OCI-LY1 (cell line): ENCODE data around the gene DGCR2.
A peak's percentile ranks its signal among the peaks of the same experiment; 100 is the strongest.

Source experiments
- H2AFZ ChIP-seq: fragments of 200-600 bp; sonication (generic), shearing (Covaris generic); 2 replicates; pipeline ENCODE4 v1.6.0; 2014; ENCODE audit warnings: antibody characterized with exemption, mild to moderate bottlenecking, low read length
- H3F3A ChIP-seq: fragments of 200-600 bp; sonication (generic), shearing (Covaris generic); 2 replicates; pipeline ENCODE4 v1.6.0; 2014; ENCODE audit warnings: mild to moderate bottlenecking, antibody characterized with exemption, low read length, moderate library complexity; ENCODE audit not compliant: insufficient read depth
- H3K27ac ChIP-seq: fragments of 200-600 bp; sonication (generic); 2 replicates; pipeline ENCODE4 v1.5.1; 2014; ENCODE audit warnings: low read length, mixed run types, mild to moderate bottlenecking, low read depth; ENCODE audit not compliant: poor library complexity, severe bottlenecking
- H3K27me3 ChIP-seq: fragments of 200-600 bp; sonication (generic); 2 replicates; pipeline ENCODE4 v1.6.0; 2014; ENCODE audit warnings: antibody characterized with exemption, mild to moderate bottlenecking, low read length, moderate library complexity; ENCODE audit not compliant: insufficient read depth
- H3K36me3 ChIP-seq: fragments of 200-600 bp; sonication (generic); 2 replicates; pipeline ENCODE4 v1.6.1; 2014; ENCODE audit warnings: mild to moderate bottlenecking, antibody characterized with exemption, low read length, moderate library complexity, mixed read lengths; ENCODE audit not compliant: insufficient read depth
- H3K4me1 ChIP-seq: fragments of 200-600 bp; sonication (generic); 2 replicates; pipeline ENCODE4 v1.5.1; 2014; ENCODE audit warnings: mild to moderate bottlenecking, low read length, moderate library complexity; ENCODE audit not compliant: insufficient read depth, severe bottlenecking
- H3K4me2 ChIP-seq: fragments of 200-600 bp; sonication (generic), shearing (Covaris generic); 2 replicates; pipeline ENCODE4 v1.6.1; 2014; ENCODE audit warnings: low read length
- H3K4me3 ChIP-seq: fragments of 200-600 bp; sonication (generic); 2 replicates; pipeline ENCODE4 v1.5.1; 2014; ENCODE audit warnings: low read length, low read depth, mild to moderate bottlenecking, mixed read lengths; ENCODE audit not compliant: poor library complexity, severe bottlenecking
- H3K79me2 ChIP-seq: fragments of 200-600 bp; shearing (Covaris generic); 2 replicates; pipeline ENCODE4 v1.6.1; 2016; ENCODE audit warnings: mixed run types, low read length, mixed read lengths; ENCODE audit not compliant: insufficient read depth
- H3K9ac ChIP-seq: fragments of 200-600 bp; sonication (generic), shearing (Covaris generic); 2 replicates; pipeline ENCODE4 v1.6.1; 2014; ENCODE audit warnings: mild to moderate bottlenecking, low read length, mixed read lengths
- H3K9me2 ChIP-seq: fragments of 200-600 bp; sonication (generic), shearing (Covaris generic); 2 replicates; pipeline ENCODE4 v1.6.1; 2014; ENCODE audit warnings: low read depth, mild to moderate bottlenecking, low read length, mixed read lengths
- H3K9me3 ChIP-seq: fragments of 200-600 bp; shearing (Covaris generic); 2 replicates; pipeline ENCODE4 v1.6.1; 2014; ENCODE audit warnings: low read length, mixed read lengths
- H4K20me1 ChIP-seq: fragments of 200-600 bp; sonication (generic), shearing (Covaris generic); 2 replicates; pipeline ENCODE4 v1.6.0; 2016; ENCODE audit warnings: mild to moderate bottlenecking, low read length; ENCODE audit not compliant: insufficient read depth
- EZH2 ChIP-seq: fragments of 200-600 bp; sonication (generic), shearing (Covaris generic); IDR thresholded peaks from 2 replicates; pipeline ENCODE4 v1.8.0; 2017; ENCODE audit warnings: borderline replicate concordance, mixed run types, mild to moderate bottlenecking, antibody characterized with exemption, low read length, moderate library complexity, mixed read lengths
- TF ChIP-seq, protein P1 (sequence below): fragments of 200-600 bp; sonication (generic), shearing (Covaris generic); IDR thresholded peaks from 2 replicates; pipeline ENCODE4 v1.5.1; 2017; ENCODE audit warnings: mild to moderate bottlenecking, antibody characterized with exemption, low read length, moderate library complexity, mixed read lengths

DGCR2 gene

DNA sequence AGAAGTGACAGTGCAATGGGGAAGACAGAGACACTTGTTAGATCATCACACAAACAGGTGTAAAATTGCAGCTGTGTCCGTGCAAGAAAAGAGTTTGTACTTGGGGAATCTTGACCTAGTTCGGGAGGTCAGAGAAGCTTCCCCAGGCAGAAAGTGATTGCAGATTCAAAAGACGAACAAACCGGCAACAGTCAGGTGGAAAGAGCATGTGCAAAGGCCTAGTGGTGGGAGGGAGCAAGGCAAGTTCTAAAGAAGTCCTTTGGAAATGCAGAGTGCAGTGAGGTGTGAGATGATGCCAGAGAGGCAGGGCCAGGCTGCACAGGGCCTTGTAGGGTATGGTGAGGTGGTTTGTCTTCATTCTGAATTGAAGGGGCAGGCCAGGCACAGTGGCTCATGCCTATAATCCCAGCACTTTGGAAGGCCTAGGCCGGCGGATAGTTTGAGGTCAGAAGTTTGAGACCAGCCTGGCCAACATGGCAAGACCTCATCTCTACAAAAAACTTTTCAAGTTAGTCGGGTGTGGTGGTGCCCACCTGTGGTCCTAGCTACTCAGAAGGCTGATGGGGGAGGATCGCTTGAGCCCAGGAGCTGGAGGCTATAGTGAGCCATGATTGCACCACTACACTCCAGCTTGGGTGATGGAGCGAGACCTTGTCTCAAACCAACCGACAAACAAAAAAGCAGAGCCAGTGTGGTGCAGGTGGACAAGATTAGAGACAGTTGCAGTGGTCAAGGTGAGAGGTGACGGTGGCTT is 24.2 kb upstream of the DGCR2 start:
- no peaks in the 10 kb centered on the region for H3K27me3 ChIP-seq
- peaks cover 12% of the 10 kb centered on the region for H3K4me1 ChIP-seq
- no peak overlapping the region for H3K9ac ChIP-seq
- no peak overlapping the region for H3K4me2 ChIP-seq
- H3K79me2 ChIP-seq = 0 out of 2 replicates have a peak, but pooled peaks cover 5% of the 10 kb centered on the region
- H4K20me1 ChIP-seq = no peaks in the 10 kb centered on the region
- no peak overlapping the region for H3K4me3 ChIP-seq
- peaks cover 10% of the 10 kb centered on the region for H3K36me3 ChIP-seq
- H2AFZ ChIP-seq = no peak overlapping the region
- TF ChIP-seq EZH2 = no peak
- TF ChIP-seq, protein P1, sequence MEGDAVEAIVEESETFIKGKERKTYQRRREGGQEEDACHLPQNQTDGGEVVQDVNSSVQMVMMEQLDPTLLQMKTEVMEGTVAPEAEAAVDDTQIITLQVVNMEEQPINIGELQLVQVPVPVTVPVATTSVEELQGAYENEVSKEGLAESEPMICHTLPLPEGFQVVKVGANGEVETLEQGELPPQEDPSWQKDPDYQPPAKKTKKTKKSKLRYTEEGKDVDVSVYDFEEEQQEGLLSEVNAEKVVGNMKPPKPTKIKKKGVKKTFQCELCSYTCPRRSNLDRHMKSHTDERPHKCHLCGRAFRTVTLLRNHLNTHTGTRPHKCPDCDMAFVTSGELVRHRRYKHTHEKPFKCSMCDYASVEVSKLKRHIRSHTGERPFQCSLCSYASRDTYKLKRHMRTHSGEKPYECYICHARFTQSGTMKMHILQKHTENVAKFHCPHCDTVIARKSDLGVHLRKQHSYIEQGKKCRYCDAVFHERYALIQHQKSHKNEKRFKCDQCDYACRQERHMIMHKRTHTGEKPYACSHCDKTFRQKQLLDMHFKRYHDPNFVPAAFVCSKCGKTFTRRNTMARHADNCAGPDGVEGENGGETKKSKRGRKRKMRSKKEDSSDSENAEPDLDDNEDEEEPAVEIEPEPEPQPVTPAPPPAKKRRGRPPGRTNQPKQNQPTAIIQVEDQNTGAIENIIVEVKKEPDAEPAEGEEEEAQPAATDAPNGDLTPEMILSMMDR = no peak
- H3K27ac ChIP-seq = no peak overlapping the region
- H3K9me2 ChIP-seq = no peaks in the 10 kb centered on the region
- no peaks in the 10 kb centered on the region for H3F3A ChIP-seq
- H3K9me3 ChIP-seq = no peaks in the 10 kb centered on the region

- Histone ChIP-seq H3K27ac (no peak overlapping the region), H2AFZ (no peak overlapping the region), H3F3A (no peaks in the 10 kb centered on the region), H3K9me3 (no peaks in the 10 kb centered on the region), H3K79me2 (0 out of 2 replicates have a peak, but pooled peaks cover 5% of the 10 kb centered on the region), H3K9ac (peak overlapping the region; percentile 86), H4K20me1 (no peaks in the 10 kb centered on the region), H3K27me3 (no peaks in the 10 kb centered on the region), H3K9me2 (no peaks in the 10 kb centered on the region), H3K4me3 (peak overlapping the region; percentile 85), H3K36me3 (peaks cover 34% of the 10 kb centered on the region), H3K4me1 (peaks cover 12% of the 10 kb centered on the region), H3K4me2 (peak overlapping the region; percentile 80)
- TF ChIP-seq, protein P1 = no peak
- no peak for TF ChIP-seq EZH2
Observed at GRCh38 chr22:19143967-19144400, 21.8 kb upstream of the DGCR2 start.

- Histone ChIP-seq H3K4me1 (peaks cover 12% of the 10 kb centered on the region), H3K4me3 (peak overlapping the region; percentile 85), H2AFZ (no peak overlapping the region), H3K4me2 (peak overlapping the region; percentile 80), H3K36me3 (peaks cover 41% of the 10 kb centered on the region), H3F3A (no peaks in the 10 kb centered on the region), H3K9me3 (no peaks in the 10 kb centered on the region), H3K9me2 (no peaks in the 10 kb centered on the region), H3K9ac (no peak overlapping the region; the same call in 1 of the 2 replicates), H3K79me2 (0 out of 2 replicates have a peak, but pooled peaks cover 5% of the 10 kb centered on the region), H3K27ac (no peak overlapping the region), H4K20me1 (no peaks in the 10 kb centered on the region), H3K27me3 (no peaks in the 10 kb centered on the region)
- TF ChIP-seq, protein P1 = no peak
- TF ChIP-seq EZH2 = no peak
Observed at GRCh38 chr22:19143212-19143611, 21.0 kb upstream of the DGCR2 start.
